Prostate gland (tissue), 2 donors: ENCODE results near the gene ZNF516. TPM values are rescaled to one million over a fixed set of nuclear protein-coding genes. Genes with fewer than 3 reads are reported as not detected.

Experiments
- DNase-seq: peaks from one replicate; pipeline ENCODE4 v3.0.0-alpha.2; 2019; ENCODE audit warnings: low spot score
- H3K27ac ChIP-seq, 2 donors: fragments of 200-600 bp; sonication (generic); 2 replicates each; pipeline ENCODE4 v1.5.1; 2017 to 2019
- H3K27me3 ChIP-seq: fragments of 200-600 bp; sonication (generic); replicated peaks from 2 replicates; pipeline ENCODE4 v1.5.1; 2019; ENCODE audit not compliant: insufficient read depth
- H3K36me3 ChIP-seq, 2 donors: fragments of 200-600 bp; sonication (generic); 1 replicate in 1 of 2; 2 replicates in 1 of 2; pipeline versions ENCODE4 v1.5.1 to v1.8.1; 2017 to 2019
- H3K4me1 ChIP-seq: fragments of 200-600 bp; sonication (generic); replicated peaks from 2 replicates; pipeline ENCODE4 v1.5.1; 2019
- H3K4me3 ChIP-seq, 2 donors: fragments of 200-600 bp; sonication (generic); 2 replicates each; pipeline ENCODE4 v1.5.1; 2017 to 2019
- H3K9me3 ChIP-seq: fragments of 200-600 bp; sonication (generic); 2 replicates; pipeline ENCODE4 v1.5.1; 2017
- CTCF ChIP-seq, 4 experiments: fragments of 200-600 bp in 2 of 4; fragments of 450-650 bp in 2 of 4; sonication (generic) in 2 of 4; IDR thresholded peaks; 1 replicate in 3 of 4; 2 replicates in 1 of 4; pipeline ENCODE4 v1.5.1; 2016 to 2019; ENCODE audit warnings: antibody characterized with exemption in 4 of 4, mild to moderate bottlenecking in 2 of 4, moderate library complexity in 2 of 4
- POLR2A ChIP-seq: fragments of 450-650 bp; IDR thresholded peaks from one replicate; pipeline ENCODE4 v1.6.1; 2016; ENCODE audit warnings: antibody characterized with exemption, mild to moderate bottlenecking
- POLR2AphosphoS5 ChIP-seq: sonication (generic); formaldehyde crosslinking; IDR thresholded peaks from one replicate; pipeline ENCODE4 v1.6.1; 2017; ENCODE audit warnings: antibody characterized with exemption
- WGBS: methylation state at CpG from one replicate; pipeline ENCODE4 v1.1.5; 2018; 5-methylcytosine and 5-hydroxymethylcytosine counted together
- intact Hi-C: fragments of 100-400 bp; cut with DNase I; formaldehyde crosslinking; loops from one replicate; pipeline ENCODE4 v1.14.2; 2022
- total RNA-seq, 2 donors: library from RNA; depleted of rRNA; stranded (reverse); fragments of >200 nt; gene quantifications; one replicate each; pipeline ENCODE4 v1.1.0, GENCODE V29; 2016

Gene ZNF516
- total RNA-seq, 2 donors from 2014 or later = 25.0 to 158 TPM

DNA sequence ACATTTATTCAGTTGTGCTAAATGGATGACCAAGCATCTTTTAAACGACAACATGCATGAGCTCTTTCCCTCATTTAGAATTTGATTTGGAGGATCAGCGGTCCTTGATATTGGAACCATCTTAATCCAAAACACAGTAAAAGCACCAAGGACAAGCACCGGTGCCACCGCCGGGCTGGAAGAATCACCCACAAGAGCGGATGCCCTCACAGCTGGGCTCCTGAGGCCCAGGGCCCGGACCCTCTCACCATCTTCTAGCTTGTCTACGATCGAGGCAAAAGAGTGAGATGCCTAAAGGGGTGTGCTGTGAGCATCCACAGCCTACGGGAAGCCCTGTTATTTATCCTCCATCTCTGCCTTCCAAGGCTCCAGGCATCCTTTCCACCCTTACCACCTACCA is 129.5 kb downstream of the ZNF516 start:
- DNase-seq = no peak
- TF ChIP-seq CTCF (IDR thresholded peaks at IDR 0.05) (no peak), POLR2AphosphoS5 (no peak), POLR2A (no peak)
- Histone ChIP-seq H3K36me3 (peaks cover 0 to under 1% of the 10 kb centered on the region in 2 donors), H3K9me3 (no peaks in the 10 kb centered on the region), H3K27me3 (no peaks in the 10 kb centered on the region), H3K27ac (no peak overlapping the region), H3K4me3 (no peak overlapping the region), H3K4me1 (peaks cover 2% of the 10 kb centered on the region)
- 97% methylated on average over 10 of the region's 10 CpGs for WGBS
- intact Hi-C loops = no loop called here

DNA sequence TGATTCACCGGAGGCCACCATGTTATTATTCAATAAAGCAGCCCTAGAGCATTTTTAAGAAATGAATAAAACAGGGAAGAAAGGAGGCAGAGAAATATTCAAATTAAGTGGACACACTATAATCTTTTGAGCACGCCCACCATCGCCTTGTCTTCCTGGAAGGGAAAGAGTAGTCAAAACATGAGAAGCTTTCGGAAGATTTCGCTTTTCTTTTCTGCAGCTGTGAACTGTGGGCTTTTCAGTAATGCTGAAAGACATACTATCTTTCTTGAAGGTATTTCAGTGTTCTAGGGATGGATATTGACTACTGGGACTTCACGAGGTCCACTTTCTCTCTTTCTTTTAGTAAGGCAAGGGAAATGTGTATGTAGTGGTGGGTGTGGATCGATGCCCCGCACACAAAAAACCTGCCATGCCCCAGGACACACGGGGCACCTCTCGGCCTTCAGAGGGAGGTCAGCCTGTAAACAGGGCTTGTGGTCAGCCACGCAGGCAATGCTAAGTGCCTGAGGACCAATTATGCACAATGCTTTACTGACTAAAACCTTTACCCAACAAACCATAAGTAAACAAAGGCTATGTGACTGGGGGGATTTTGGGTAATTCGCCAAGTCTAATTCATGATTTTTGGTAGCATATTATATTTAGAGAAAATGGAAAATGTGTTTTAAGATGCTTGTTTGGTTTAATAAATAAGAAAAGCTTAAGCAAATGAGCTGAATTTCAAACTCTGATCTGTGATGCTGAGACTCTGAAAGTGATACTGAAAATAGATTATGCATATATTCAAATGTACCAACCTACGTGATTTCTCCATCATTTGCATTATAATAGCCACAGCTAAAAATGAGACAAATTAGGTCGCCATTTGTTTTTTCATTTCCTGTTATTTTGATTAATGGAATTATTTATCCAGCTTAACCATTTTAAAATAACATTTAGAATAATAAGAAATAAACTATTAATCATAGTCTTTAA is 130.5 kb downstream of the ZNF516 start:
- Histone ChIP-seq H3K9me3 (no peaks in the 10 kb centered on the region), H3K4me3 (no peak overlapping the region), H3K36me3 (no peaks in the 10 kb centered on the region), H3K4me1 (peaks cover 2% of the 10 kb centered on the region), H3K27me3 (no peaks in the 10 kb centered on the region), H3K27ac (no peak overlapping the region)
- TF ChIP-seq POLR2AphosphoS5 (no peak), POLR2A (no peak), CTCF (IDR thresholded peaks at IDR 0.05) (no peak)
- WGBS = 85% methylated on average over 14 of the region's 14 CpGs
- no peak for DNase-seq
- intact Hi-C loops = no loop called here

- no peaks in the 10 kb centered on the region for H3K9me3 ChIP-seq
- TF ChIP-seq POLR2A (no peak), POLR2AphosphoS5 (peak; percentile 50)
- intact Hi-C loops = no loop called here
- WGBS = 55% methylated on average over 12 of the region's 12 CpGs
- DNase-seq = no peak
- no peaks in the 10 kb centered on the region for H3K36me3 ChIP-seq
- H3K27me3 ChIP-seq = no peaks in the 10 kb centered on the region
- H3K4me1 ChIP-seq = peaks cover 2% of the 10 kb centered on the region
- no peak overlapping the region for H3K27ac ChIP-seq
- H3K4me3 ChIP-seq = no peak overlapping the region
These were observed 131.5 kb downstream of the ZNF516 start for GRCh38 chr18:76363436-76364120.

- 62% methylated on average over 7 of the region's 7 CpGs for WGBS
- Histone ChIP-seq H3K27me3 (no peaks in the 10 kb centered on the region), H3K4me3 (no peak overlapping the region), H3K36me3 (no peaks in the 10 kb centered on the region), H3K9me3 (no peaks in the 10 kb centered on the region), H3K4me1 (peaks cover 2% of the 10 kb centered on the region), H3K27ac (no peak overlapping the region)
- intact Hi-C loops = no loop called here
- no peak for DNase-seq
- TF ChIP-seq POLR2A (no peak), CTCF (IDR thresholded peaks at IDR 0.05) (no peak), POLR2AphosphoS5 (no peak)
These were observed 132.4 kb downstream of the ZNF516 start for GRCh38 chr18:76362676-76363075.

GRCh38 chr18:76361219-76361618 is 133.8 kb downstream of the ZNF516 start:
- no peaks in the 10 kb centered on the region for H3K36me3 ChIP-seq
- no peak for DNase-seq
- WGBS = 93% methylated on average over 8 of the region's 8 CpGs
- no peak for TF ChIP-seq CTCF (IDR thresholded peaks at IDR 0.05)
- no peak for TF ChIP-seq POLR2A
- no peak for TF ChIP-seq POLR2AphosphoS5
- no peaks in the 10 kb centered on the region for H3K9me3 ChIP-seq
- H3K27me3 ChIP-seq = no peaks in the 10 kb centered on the region
- H3K27ac ChIP-seq = no peak overlapping the region
- intact Hi-C loops = no loop called here
- H3K4me3 ChIP-seq = no peak overlapping the region
- peaks cover 2% of the 10 kb centered on the region for H3K4me1 ChIP-seq
